DND-41 (cell line): ENCODE data around the gene FOXA2.

Experiments used
- ATAC-seq: fragments of 200-7000 bp; cut with Tn5 transposase; 3 replicates; pipeline ENCODE4 v1.9.1; 2021; ENCODE audit warnings: low read depth; ENCODE audit not compliant: insufficient read depth
- DNase-seq: peaks from one replicate; pipeline ENCODE4 v3.0.0-alpha.2; 2020
- H2AFZ ChIP-seq: 2 replicates; pipeline ENCODE4 v1.6.0; 2012; ENCODE audit warnings: low read depth, low read length
- H3K27ac ChIP-seq: 2 replicates; pipeline ENCODE4 v1.5.1; 2012; ENCODE audit warnings: low read length, inconsistent platforms
- H3K27me3 ChIP-seq: fragments of 200-600 bp; sonication (generic); 2 replicates; pipeline ENCODE4 v1.6.0; 2012; ENCODE audit warnings: low read length, mild to moderate bottlenecking, inconsistent platforms; ENCODE audit not compliant: insufficient read depth, poor library complexity
- H3K36me3 ChIP-seq: 2 replicates; pipeline ENCODE4 v1.5.1; 2012; ENCODE audit warnings: low read length, inconsistent platforms; ENCODE audit not compliant: insufficient read depth
- H3K4me1 ChIP-seq: 2 replicates; pipeline ENCODE4 v1.5.1; 2012; ENCODE audit warnings: mild to moderate bottlenecking, low read length; ENCODE audit not compliant: insufficient read depth
- H3K4me2 ChIP-seq: 2 replicates; pipeline ENCODE4 v1.6.0; 2012; ENCODE audit warnings: mild to moderate bottlenecking, moderate library complexity, low read length, inconsistent platforms; ENCODE audit not compliant: insufficient read depth
- H3K4me3 ChIP-seq, 2 experiments: fragments of 200-600 bp in 1 of 2; shearing (Covaris generic) in 1 of 2; 2 replicates each; pipeline ENCODE4 v1.5.1; 2012 to 2016; ENCODE audit warnings: inconsistent platforms in 2 of 2, low read length in 2 of 2, mild to moderate bottlenecking in 2 of 2, low read depth in 1 of 2, moderate library complexity in 1 of 2
- H3K79me2 ChIP-seq: 2 replicates; pipeline ENCODE4 v1.6.0; 2012; ENCODE audit warnings: low read length, inconsistent platforms; ENCODE audit not compliant: insufficient read depth
- H3K9ac ChIP-seq: 2 replicates; pipeline ENCODE4 v1.6.0; 2012; ENCODE audit warnings: low read depth, mild to moderate bottlenecking, inconsistent platforms, low read length, moderate library complexity
- H3K9me3 ChIP-seq: 2 replicates; pipeline ENCODE4 v1.5.1; 2012; ENCODE audit warnings: low read length, moderate library complexity, mild to moderate bottlenecking, inconsistent platforms; ENCODE audit not compliant: insufficient read depth, severe bottlenecking
- H4K20me1 ChIP-seq: 2 replicates; pipeline ENCODE4 v1.6.0; 2012; ENCODE audit warnings: low read length; ENCODE audit not compliant: insufficient read depth
- EZH2 ChIP-seq: IDR thresholded peaks from 3 replicates; pipeline ENCODE4 v1.6.1; 2012; ENCODE audit warnings: borderline replicate concordance, low read depth, mild to moderate bottlenecking, moderate library complexity, low read length, inconsistent platforms; ENCODE audit not compliant: severe bottlenecking
- TF ChIP-seq, protein P1 (sequence below): IDR thresholded peaks from 2 replicates; pipeline ENCODE4 v1.5.1; 2012; ENCODE audit warnings: borderline replicate concordance, low read length, moderate library complexity, mild to moderate bottlenecking; ENCODE audit not compliant: poor library complexity, severe bottlenecking; ENCODE audit errors: extremely low read depth

The FOXA2 gene

DNA sequence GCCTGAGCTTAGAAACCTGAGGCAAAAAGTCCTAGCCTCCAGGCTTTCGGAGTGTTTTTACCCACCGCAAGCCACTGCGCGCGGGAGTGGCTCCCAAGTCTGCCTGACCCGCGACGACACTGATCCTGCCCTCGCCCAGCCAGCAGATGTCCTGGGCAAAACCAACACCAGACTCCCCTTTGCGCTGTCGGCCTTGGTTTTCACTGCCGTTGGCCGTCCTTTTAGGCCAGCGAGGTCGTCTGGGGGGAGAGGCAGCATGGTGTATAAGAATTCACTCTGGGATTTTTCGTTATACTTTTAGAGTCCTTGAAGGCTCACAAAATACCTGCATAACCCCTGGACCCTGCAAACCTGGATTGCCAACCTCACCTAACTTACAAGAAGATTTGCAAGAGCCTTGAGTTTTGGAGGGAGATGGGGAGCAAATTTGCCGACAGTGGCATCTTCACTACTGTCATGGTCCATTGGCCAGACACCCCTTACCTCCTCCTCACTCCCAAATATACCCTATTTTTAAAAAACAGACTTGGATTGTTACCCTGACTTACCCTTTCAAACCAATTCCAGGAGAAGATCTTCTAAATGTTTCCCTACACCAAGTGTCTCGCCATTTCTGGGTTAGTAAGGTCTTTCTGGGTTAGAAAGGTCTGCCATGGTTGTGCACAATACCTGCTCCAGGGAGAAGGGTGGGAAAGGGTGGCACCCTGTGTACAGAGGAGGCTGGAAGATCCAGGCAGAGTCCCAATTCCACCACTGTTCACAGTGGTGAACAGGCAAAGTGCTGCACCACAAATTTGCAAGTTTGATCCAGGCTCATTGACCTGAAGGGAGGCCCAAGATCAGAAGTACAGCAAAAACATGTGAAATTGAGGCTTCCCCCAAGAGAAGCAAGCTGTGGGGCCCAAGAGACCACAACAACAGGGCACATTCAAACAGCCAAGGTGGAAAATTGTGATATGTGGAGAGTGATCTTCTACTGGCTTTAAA, 4.4 kb downstream of the FOXA2 start:
- Histone ChIP-seq H3K4me3 (no peak overlapping the region), H3K4me1 (no peaks in the 10 kb centered on the region), H2AFZ (no peak overlapping the region), H3K9ac (no peak overlapping the region), H3K27me3 (peaks cover 4% of the 10 kb centered on the region), H4K20me1 (no peaks in the 10 kb centered on the region), H3K27ac (no peak overlapping the region), H3K36me3 (no peaks in the 10 kb centered on the region), H3K9me3 (no peaks in the 10 kb centered on the region), H3K79me2 (no peaks in the 10 kb centered on the region), H3K4me2 (no peak overlapping the region)
- TF ChIP-seq, protein P1, sequence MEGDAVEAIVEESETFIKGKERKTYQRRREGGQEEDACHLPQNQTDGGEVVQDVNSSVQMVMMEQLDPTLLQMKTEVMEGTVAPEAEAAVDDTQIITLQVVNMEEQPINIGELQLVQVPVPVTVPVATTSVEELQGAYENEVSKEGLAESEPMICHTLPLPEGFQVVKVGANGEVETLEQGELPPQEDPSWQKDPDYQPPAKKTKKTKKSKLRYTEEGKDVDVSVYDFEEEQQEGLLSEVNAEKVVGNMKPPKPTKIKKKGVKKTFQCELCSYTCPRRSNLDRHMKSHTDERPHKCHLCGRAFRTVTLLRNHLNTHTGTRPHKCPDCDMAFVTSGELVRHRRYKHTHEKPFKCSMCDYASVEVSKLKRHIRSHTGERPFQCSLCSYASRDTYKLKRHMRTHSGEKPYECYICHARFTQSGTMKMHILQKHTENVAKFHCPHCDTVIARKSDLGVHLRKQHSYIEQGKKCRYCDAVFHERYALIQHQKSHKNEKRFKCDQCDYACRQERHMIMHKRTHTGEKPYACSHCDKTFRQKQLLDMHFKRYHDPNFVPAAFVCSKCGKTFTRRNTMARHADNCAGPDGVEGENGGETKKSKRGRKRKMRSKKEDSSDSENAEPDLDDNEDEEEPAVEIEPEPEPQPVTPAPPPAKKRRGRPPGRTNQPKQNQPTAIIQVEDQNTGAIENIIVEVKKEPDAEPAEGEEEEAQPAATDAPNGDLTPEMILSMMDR: no peak
- no peak for TF ChIP-seq EZH2
- no peak for DNase-seq
- ATAC-seq: no peak

DNA sequence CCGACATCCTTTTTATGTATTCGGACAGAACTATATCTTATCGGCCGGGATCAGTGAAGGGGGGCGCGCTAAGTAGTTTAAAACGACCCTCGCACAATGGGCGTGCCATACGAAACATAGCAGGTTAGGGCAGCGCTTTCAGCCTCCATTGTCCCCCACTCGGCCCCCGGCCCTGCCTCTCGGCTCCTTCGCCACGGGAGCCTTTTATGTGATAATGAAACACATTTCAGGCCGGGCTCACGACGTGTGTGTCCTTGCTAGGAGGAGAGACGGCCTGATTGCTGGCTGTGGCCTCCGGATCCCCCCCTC, 5.3 kb downstream of the FOXA2 start:
- DNase-seq (no peak), ATAC-seq (no peak)
- peaks cover 9% of the 10 kb centered on the region for H3K27me3 ChIP-seq
- no peaks in the 10 kb centered on the region for H3K9me3 ChIP-seq
- H3K4me3 ChIP-seq: no peak overlapping the region
- no peak overlapping the region for H3K27ac ChIP-seq
- H3K36me3 ChIP-seq: no peaks in the 10 kb centered on the region
- H4K20me1 ChIP-seq: no peaks in the 10 kb centered on the region
- H3K9ac ChIP-seq: no peak overlapping the region
- no peak overlapping the region for H2AFZ ChIP-seq
- TF ChIP-seq EZH2: no peak
- TF ChIP-seq, protein P1: no peak
- H3K4me2 ChIP-seq: no peak overlapping the region
- no peaks in the 10 kb centered on the region for H3K79me2 ChIP-seq
- no peaks in the 10 kb centered on the region for H3K4me1 ChIP-seq

DNA sequence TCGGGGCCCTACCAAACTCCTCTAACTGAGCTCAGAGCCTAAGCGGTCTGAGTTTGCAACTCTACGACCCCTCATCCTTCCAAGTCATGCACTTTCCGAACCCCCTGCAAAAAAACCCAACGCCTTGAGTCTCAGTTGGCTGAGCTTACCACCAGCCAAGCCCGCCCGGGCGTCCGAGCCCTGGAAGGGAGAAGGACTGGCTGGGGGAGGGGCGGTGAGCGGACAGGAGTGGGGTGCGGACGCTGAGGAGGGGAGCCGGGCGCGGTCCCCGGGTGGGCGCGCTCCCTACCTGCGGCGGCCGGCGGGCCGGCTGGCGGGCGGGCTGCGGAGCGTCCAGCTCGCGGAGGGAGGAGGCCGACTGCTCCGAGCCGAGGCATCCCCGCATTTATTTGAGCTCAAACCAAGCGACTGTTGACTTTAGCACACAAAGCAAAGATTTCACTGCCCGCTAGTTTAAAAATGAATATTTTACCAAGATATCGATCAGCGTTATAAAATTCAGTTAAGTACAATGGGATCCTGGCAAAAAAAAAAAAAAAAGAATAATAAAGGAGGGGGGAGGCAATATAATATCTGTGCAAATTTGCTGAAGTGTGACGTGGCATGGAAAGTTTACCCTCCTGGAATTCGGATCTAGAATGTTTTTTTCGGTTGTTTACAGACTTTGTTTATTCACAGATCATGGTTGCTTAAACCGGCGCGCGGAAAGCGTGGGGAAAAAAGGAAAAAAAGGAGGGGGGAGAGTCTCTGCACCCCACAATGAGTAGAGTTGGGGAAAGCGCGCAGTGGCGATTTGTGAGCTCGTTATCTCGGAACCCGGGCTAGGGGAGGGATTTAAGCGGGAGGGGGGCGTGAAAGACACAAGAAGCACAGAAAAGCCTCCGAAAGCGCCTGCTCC, 5.9 kb downstream of the FOXA2 start:
- Histone ChIP-seq H3K4me2 (no peak overlapping the region), H4K20me1 (no peaks in the 10 kb centered on the region), H3K9me3 (no peaks in the 10 kb centered on the region), H3K27me3 (peaks cover 13% of the 10 kb centered on the region), H2AFZ (no peak overlapping the region), H3K36me3 (no peaks in the 10 kb centered on the region), H3K27ac (no peak overlapping the region), H3K79me2 (no peaks in the 10 kb centered on the region), H3K9ac (no peak overlapping the region), H3K4me1 (no peaks in the 10 kb centered on the region), H3K4me3 (no peak overlapping the region)
- no peak for ATAC-seq
- TF ChIP-seq EZH2: no peak
- TF ChIP-seq, protein P1: no peak
- DNase-seq: no peak
